Kidney epithelial cell (primary cell): Measurements from ENCODE around the gene ADK. TPM values are rescaled to one million over a fixed set of nuclear protein-coding genes. Genes with fewer than 3 reads are reported as not detected.

Experiments used
- DNase-seq: peaks from one replicate; pipeline ENCODE4 v3.0.0-alpha.2; 2010; ENCODE audit warnings: low read depth
- H3K27me3 ChIP-seq: 2 replicates; pipeline ENCODE4 v1.6.0; 2011; ENCODE audit warnings: low read length; ENCODE audit not compliant: control insufficient read depth, insufficient read depth
- H3K36me3 ChIP-seq: 2 replicates; pipeline ENCODE4 v1.5.1; 2011; ENCODE audit warnings: low read length; ENCODE audit not compliant: control insufficient read depth, insufficient read depth
- H3K4me3 ChIP-seq: 2 replicates; pipeline ENCODE4 v1.5.1; 2011; ENCODE audit warnings: low read depth, mild to moderate bottlenecking, control low read depth, low read length
- CTCF ChIP-seq: IDR thresholded peaks from 2 replicates; pipeline ENCODE4 v1.5.1; 2011; ENCODE audit warnings: mild to moderate bottlenecking, moderate library complexity, low read length, control low read depth, inconsistent platforms; ENCODE audit not compliant: insufficient read depth, poor library complexity, severe bottlenecking
- total RNA-seq: library from RNA; depleted of rRNA; stranded (reverse); fragments of >200 nt; gene quantifications from 2 replicates; pipeline ENCODE4 v1.2.3, GENCODE V29; 2015

The ADK gene
- total RNA-seq, 1 donor from 2014 or later: 43.6 TPM

GRCh38 chr10:74418285-74418872 is 267.4 kb downstream of the ADK start:
- no peak for TF ChIP-seq CTCF
- Histone ChIP-seq H3K4me3 (no peak overlapping the region), H3K36me3 (no peaks in the 10 kb centered on the region), H3K27me3 (no peaks in the 10 kb centered on the region)
- DNase-seq: peak; percentile 2

GRCh38 chr10:74419491-74419951 is 268.5 kb downstream of the ADK start:
- Histone ChIP-seq H3K27me3 (no peaks in the 10 kb centered on the region), H3K4me3 (no peak overlapping the region), H3K36me3 (no peaks in the 10 kb centered on the region)
- no peak for DNase-seq
- no peak for TF ChIP-seq CTCF

GRCh38 chr10:74419958-74420375 is 268.9 kb downstream of the ADK start:
- Histone ChIP-seq H3K4me3 (no peak overlapping the region), H3K36me3 (no peaks in the 10 kb centered on the region), H3K27me3 (no peaks in the 10 kb centered on the region)
- TF ChIP-seq CTCF: peak; percentile 37
- DNase-seq: no peak

GRCh38 chr10:74424565-74424964 is 273.5 kb downstream of the ADK start:
- no peak for TF ChIP-seq CTCF
- Histone ChIP-seq H3K27me3 (no peaks in the 10 kb centered on the region), H3K36me3 (no peaks in the 10 kb centered on the region), H3K4me3 (no peak overlapping the region)
- DNase-seq: no peak

- no peaks in the 10 kb centered on the region for H3K36me3 ChIP-seq
- DNase-seq: no peak
- H3K4me3 ChIP-seq: no peak overlapping the region
- H3K27me3 ChIP-seq: no peaks in the 10 kb centered on the region
- no peak for TF ChIP-seq CTCF
Observed at GRCh38 chr10:74425456-74426001, 274.5 kb downstream of the ADK start.

- Histone ChIP-seq H3K4me3 (no peak overlapping the region), H3K27me3 (no peaks in the 10 kb centered on the region), H3K36me3 (no peaks in the 10 kb centered on the region)
- DNase-seq: no peak
- no peak for TF ChIP-seq CTCF
Observed at GRCh38 chr10:74431816-74432215, 280.8 kb downstream of the ADK start.
